Skeletal muscle satellite cell (primary cell): ENCODE data around the gene CENPVL3.

Experiments used
- H3K27me3 ChIP-seq: 2 replicates; pipeline ENCODE4 v1.7.0; 2013; ENCODE audit warnings: low read length; ENCODE audit not compliant: control insufficient read depth, insufficient read depth
- H3K36me3 ChIP-seq: 2 replicates; pipeline ENCODE4 v1.7.0; 2013; ENCODE audit warnings: mild to moderate bottlenecking, control low read depth, low read length; ENCODE audit not compliant: insufficient read depth
- H3K4me1 ChIP-seq: 2 replicates; pipeline ENCODE4 v1.7.0; 2013; ENCODE audit warnings: low read length; ENCODE audit not compliant: control insufficient read depth, insufficient read depth
- H3K4me2 ChIP-seq: 2 replicates; pipeline ENCODE4 v1.7.0; 2013; ENCODE audit warnings: mild to moderate bottlenecking, low read length
- H3K4me3 ChIP-seq: 2 replicates; pipeline ENCODE4 v1.7.0; 2013; ENCODE audit warnings: low read length
- H3K9ac ChIP-seq: 2 replicates; pipeline ENCODE4 v1.7.0; 2013; ENCODE audit warnings: mild to moderate bottlenecking, low read depth, low read length, moderate library complexity
- H3K9me3 ChIP-seq: replicated peaks from 2 replicates; pipeline ENCODE4 v1.7.0; 2013; ENCODE audit warnings: mild to moderate bottlenecking, control low read depth, low read length

The CENPVL3 gene

GRCh38 chrX:51569561-51569960 is 49.2 kb downstream of the CENPVL3 start:
- H3K36me3 ChIP-seq, result no peaks in the 10 kb centered on the region
- no peak overlapping the region for H3K4me3 ChIP-seq
- H3K4me2 ChIP-seq, result no peak overlapping the region
- H3K9me3 ChIP-seq, result no peaks in the 10 kb centered on the region
- no peaks in the 10 kb centered on the region for H3K27me3 ChIP-seq
- no peaks in the 10 kb centered on the region for H3K4me1 ChIP-seq
- H3K9ac ChIP-seq, result no peak overlapping the region

- no peak overlapping the region for H3K9ac ChIP-seq
- H3K4me1 ChIP-seq, result no peaks in the 10 kb centered on the region
- H3K4me2 ChIP-seq, result no peak overlapping the region
- no peaks in the 10 kb centered on the region for H3K9me3 ChIP-seq
- no peaks in the 10 kb centered on the region for H3K36me3 ChIP-seq
- H3K27me3 ChIP-seq, result no peaks in the 10 kb centered on the region
- H3K4me3 ChIP-seq, result no peak overlapping the region
Measured at GRCh38 chrX:51568586-51568985, 50.1 kb downstream of the CENPVL3 start.
